HG02970 (cell line): ENCODE results near the gene RETREG2.
A peak's percentile ranks its signal among the peaks of the same experiment; 100 is the strongest.

Experiments
- ATAC-seq: cut with Tn5 transposase; IDR thresholded peaks from one replicate; pipeline ENCODE4 v1.9.1; 2021; ENCODE audit warnings: mild to moderate bottlenecking, moderate library complexity, moderate number of reproducible peaks; ENCODE audit not compliant: unreplicated experiment, low FRiP score

Gene RETREG2, protein sequence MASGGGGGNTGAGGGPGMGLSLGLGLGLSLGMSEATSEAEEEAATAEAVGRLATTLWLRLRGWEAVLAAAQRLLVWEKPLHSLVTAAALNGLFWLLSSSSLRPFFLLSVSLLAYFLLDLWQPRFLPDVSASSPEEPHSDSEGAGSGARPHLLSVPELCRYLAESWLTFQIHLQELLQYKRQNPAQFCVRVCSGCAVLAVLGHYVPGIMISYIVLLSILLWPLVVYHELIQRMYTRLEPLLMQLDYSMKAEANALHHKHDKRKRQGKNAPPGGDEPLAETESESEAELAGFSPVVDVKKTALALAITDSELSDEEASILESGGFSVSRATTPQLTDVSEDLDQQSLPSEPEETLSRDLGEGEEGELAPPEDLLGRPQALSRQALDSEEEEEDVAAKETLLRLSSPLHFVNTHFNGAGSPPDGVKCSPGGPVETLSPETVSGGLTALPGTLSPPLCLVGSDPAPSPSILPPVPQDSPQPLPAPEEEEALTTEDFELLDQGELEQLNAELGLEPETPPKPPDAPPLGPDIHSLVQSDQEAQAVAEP

DNA sequence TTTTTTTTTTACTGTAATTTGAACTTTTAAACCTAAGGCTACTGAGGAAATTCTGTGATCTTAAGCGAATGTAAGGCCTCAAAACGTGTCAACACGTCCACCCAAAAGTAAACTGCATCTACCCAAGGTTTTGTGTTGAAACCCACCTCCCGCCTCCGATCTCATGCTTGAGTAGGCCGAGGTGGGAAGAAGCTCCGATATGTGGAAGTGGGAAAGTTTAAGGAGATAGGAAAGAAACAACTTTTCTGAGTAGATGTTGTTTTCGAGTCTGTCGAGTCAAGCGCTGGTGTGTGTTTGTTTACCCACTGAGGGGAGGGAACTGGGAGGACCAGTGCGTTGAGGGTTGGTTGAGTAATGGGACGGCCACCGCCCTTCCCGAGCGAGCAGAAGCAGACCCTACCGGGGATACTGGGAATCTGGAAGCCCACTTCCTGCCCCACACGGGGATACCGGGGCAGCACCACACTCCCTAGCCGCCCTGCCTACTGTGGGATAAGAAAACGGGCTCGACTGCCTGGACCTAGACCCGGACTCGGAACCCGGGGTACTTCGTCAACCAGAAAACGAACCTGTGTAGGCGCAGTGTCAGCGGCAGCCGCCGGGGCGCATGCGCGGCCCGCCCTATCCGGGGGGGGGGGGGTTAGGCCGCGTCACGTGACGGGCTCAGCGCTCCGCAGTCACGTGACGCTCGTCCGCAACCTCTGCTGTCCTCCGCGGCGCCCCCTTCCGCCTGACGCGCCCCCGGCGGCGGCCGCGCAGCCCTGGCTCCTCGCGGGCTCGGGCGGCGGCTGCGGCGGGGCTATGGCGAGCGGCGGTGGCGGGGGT lies at the start of gene RETREG2:
Gene RETREG2 (plus strand): TSS at position 724 of the 825 bp plus-strand sequence. CDS start 78 bp downstream, at position 802.
- ATAC-seq = peak; percentile 47

DNA sequence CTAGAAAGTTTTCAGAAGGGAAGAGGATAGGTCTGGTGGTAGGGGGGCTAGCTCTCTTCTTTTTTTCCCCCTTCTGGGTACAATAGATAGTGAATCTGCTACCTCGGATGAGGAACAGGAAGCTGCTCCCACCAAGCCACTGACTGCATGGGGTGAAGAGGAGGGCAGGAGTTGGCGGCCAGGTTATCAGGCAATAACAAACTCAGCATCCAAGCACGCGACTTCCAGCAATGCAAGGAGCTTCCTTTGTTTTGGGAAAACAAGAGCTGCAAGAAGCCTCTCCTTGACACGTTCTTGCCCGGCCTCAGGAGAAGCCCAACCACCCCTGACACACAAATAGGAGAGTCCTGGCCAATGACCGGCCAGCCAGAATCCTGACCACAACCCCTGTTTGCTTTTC lies 49.7 kb upstream of the RETREG2 start:
- ATAC-seq = no peak

DNA sequence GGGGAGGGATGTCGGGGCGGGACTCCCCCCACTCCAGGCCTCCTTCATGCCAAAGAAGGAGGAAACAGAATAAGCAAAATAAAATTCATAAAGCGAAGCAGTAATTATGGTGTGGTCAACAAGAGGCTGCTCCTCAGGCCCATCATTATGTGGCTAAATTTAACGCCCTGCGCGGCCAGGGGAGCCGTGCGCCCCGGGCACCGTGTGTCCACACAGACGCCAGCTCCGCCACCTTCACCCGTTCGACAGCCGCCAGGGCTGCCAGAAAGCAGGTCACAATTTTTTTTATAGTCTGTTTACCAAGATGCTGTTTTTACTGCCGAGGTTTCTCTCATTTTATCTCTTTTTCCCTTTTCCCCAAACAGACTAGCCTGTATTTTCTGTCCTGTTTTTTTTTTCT lies 48.5 kb upstream of the RETREG2 start:
- ATAC-seq = no peak

DNA sequence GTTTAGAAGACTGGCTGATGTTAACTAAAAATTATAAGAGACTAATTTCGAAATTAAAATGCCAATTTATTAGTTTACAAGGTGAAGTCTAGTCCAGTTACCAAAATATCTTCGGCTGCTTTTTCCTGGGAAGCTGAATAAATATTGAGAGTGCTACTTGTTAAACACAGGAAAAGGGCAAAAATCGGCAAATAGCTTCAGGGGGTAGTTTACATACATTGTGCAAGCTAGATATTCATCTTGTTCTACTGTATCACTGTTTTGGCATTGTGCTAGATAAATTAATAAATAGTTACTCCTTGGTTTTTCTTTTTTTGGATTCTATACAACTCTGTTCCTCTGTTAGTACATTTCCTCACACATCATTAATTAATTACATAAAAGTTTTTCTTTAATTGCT lies 46.7 kb upstream of the RETREG2 start:
- ATAC-seq = no peak

DNA sequence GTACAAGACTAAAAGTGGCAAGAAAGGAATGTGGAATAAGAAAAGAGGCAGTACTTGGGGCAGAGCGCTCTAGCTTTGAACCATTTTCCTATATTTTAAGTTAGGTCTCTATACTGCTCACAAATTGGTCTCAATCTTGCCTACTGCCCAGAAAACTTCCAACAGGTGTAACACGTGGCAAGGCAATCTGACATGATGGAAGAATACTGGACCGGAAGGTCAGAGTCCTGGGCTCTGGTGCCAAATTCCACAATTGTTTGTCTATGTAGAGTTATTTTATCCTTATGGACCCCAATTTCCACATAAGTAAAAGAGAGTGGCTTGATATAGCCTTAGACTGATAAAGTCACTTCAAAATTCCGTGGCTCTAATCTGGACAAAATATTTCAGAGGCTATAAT lies 46.3 kb upstream of the RETREG2 start:
- ATAC-seq = no peak

DNA sequence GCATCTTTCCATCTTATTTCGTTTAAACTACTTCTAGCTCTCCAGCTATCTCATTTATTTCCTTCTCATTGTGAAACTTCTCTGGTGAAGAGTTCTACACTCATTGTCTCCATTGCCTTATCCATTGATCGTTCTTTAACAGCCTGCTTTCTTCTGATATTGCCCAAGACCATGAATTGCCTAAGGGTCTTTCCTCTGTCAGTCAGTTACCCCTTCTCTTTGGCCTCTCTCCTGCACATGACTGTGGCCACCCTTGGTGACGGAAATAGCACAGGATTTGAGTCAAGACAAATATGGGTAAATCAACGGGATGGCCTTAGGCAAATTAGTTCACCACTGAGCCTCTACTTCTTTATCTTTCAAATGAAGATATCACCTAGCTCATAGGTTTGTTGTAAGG lies 44.1 kb upstream of the RETREG2 start:
- no peak for ATAC-seq

DNA sequence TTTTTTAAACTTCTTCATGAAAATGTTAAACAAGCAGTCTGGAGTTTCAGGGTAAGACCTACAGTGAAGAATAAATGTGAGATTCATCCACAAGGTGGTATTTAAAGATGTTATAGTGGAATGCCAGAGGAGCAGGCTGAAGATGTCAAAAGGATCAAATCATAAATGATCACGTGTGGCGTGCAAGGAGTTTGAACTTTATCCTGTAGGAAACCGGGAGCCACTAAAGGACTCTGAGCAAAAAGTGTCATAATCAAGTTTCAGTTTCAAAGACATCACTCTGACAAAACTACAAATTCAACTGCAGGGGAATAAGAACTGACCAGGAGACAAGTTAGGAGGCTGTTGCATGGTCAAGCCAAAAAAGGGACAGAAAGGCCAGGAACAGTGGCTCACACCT lies 37.4 kb upstream of the RETREG2 start:
- no peak for ATAC-seq

DNA sequence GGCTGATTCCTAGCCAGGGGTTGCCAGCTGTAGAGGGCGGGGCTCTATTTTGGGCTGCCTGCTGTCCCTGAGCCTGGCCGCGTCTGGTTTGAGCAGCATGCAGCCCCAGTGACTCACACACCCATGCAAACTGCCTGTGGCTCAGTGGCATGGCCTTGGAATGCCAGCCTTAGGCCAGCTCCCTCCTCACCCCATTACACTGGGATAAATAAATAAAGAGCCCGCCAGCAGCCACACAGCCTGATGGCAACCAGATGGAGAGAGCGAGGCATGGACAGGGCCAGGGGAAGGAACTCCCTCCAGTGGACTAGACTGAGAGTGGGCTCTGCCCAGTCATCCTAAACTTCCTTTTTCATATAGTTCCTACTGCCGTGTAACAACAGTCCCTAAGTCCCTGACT lies 35.7 kb upstream of the RETREG2 start:
- no peak for ATAC-seq

DNA sequence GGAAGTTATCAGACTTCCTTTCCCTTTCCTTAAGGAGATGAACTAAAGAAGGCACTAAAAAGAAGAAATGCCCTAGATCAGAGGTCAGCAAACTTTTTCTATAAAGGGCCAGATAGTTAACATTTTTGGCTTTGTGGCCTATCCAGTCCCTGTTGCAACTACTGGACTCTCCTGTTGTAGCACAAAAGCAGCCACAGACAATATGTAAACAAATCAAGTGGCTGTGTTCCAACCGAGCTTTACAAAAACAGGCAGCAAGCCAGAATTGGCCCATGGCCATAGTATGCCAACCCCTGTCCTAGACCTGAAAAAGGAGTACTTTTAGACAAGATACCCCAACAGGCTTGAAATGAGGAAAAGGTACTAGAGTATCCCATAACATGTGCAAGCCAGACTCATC lies 28.4 kb upstream of the RETREG2 start:
- ATAC-seq = no peak

DNA sequence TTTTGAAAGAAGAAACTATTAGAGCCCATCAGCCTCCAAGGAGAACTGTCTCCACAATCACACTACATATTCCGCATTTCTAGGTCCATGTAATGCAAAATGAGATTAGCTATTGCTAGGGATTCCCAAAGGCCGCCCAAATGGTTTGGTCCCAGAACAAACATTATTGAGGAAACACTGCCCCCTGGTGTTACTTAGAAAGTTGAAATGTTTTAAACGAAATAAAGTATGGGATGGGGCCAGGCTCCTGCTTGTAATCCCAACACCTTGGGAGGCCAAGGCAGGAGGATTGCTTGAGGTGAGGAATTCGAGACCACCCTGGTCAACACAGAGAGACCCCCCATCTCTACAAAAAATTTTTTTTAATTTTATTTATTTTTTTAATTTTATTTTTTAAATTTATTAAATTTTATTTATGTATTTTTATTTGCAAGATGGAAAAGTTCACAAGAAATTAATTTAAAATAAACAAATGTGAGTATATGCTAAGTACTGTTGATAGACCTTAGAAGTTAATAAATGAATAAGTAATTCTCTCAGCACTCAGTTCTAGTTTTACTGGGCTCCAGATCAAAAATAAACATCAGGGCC lies 22.9 kb upstream of the RETREG2 start:
- ATAC-seq = no peak

DNA sequence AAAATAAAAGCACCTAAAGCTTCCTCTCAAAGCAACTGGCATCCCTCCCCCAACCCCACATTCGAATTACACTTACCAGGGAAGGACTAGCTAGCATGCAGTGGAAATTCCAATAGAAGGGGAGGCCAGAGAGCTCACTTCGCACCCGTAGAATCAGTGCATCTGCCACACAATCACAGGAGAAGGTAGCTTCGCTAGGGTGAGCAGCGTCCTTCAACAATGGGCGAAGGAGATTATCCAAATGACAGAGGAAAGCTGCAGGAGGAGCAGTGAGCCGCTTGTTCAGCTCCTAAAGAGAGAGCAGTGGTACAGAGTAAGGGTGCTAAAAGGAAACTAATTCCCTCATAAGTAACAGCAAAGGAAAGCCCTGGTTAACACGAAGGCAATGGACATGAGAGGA lies 20.7 kb upstream of the RETREG2 start:
- no peak for ATAC-seq

DNA sequence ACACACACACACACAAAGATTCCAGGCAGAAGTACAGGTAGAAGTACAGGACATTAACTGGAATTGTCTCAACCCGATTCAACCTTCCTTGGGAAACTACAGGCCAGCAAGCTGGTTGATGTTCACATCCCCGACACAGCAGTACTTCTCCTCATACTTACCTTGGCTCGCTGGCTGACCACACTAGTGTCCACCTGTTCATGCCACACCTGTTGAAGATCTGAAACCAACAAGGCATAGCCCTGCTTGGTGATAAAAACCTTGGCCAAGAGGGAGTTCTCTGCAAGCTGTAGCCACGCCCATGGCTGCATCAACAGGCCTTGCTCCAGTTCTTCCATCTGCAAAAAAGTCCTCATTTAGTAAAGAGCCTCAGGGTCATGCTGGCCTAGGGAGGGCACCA lies 20.1 kb upstream of the RETREG2 start:
- no peak for ATAC-seq

DNA sequence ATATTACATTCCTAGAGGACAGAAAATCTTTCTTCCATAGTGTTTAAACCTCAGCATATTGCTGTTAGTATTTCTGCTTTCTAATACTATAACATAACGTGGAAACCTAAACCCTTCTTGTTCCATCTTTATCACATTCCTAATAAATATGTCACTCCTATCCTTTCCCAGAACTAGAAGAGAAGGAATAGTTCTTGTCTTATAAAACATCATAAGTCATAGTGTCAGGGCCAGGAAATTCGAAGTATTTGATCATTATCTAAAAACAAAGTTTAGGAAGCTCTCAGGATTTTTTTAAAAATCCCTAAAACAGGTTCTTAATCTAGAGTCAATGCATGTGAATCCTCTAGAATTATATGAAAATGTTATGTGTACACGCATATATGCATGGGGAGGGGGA lies 19.5 kb upstream of the RETREG2 start:
- ATAC-seq = no peak

DNA sequence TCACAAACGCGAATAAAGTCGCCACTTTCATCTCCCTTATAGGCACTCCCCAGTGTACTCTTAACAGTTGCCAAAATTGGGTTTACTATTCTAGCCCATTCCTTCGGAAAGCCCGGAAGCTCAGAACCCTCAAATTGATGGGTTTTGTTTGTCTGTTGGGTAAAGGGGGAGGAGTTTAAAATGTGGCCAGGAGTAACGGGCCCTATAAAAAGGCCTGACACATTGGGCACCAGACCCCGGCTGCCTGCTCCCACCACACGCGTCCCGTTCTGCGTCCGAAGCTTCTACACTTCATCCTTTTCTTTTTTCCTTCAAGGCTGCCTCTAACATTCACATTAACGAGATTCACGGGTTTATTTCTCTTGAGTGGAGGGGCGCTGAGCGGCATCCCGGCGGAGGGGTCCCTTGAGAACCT lies 18.3 kb upstream of the RETREG2 start:
- ATAC-seq = no peak

DNA sequence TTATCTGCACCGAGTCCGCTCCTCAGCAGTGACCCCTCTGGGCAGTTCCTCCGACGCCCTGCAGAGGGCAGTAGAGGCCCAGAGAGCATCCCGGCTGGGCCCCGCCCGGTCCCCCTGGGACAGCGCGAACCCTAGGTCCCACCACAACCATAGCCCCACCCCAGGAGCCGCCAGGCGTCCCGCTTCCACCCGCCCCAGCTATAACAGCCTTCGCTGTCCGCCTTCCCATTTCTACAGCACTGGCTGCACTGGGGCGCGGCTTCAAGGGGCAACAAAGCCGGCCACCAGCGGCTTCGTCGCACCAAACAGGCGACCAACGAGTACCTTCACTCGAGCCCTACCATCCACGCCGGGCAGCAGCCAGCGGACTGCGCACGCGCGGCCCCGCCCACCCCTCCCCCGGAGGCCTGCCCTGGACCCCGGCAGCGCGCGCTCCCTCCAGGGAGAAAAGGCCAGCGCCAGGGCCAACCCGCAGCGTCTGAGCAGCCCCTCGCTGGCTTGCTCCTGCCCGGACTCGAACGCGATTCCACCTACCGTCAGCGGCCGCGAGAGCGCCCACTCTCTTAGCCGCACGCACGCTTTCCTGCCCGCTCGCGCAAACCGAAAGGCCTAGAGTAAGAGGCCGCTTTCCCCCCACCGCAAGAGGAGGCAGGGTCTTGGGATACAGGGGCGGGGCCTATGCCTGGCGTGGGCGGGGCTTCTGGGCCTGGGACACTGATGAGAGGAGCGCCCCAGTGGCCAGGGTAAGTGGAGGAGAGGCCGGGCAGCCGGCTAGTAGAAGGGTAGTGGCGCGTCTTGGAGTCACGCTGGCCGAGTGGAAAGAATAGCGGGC lies 17.7 kb upstream of the RETREG2 start, which contains the start of gene NHEJ1:
Gene NHEJ1 (minus strand): TSS at position 630 of the 832 bp plus-strand sequence. CDS start 2,453 bp downstream, outside the sequence.
- peak; percentile 90 for ATAC-seq

DNA sequence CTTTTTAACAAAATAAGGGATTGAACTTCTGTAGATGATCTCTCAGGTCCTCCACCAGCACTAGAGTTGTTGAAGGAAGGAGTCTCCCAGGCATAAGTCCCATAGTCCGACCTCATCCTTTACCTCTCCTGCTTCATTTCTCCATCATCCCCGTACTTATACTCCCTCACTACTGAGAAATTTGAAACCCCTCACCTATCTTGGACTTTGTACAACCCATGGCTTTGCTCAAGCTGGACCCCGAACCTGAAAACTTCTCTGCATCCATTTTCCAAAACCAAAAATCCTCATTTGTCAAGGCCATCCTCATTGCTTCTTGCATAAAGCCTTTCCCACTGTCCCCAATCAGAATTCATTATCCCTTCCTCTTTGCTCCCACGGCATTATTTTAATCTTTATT lies 17.0 kb upstream of the RETREG2 start:
- ATAC-seq = no peak

DNA sequence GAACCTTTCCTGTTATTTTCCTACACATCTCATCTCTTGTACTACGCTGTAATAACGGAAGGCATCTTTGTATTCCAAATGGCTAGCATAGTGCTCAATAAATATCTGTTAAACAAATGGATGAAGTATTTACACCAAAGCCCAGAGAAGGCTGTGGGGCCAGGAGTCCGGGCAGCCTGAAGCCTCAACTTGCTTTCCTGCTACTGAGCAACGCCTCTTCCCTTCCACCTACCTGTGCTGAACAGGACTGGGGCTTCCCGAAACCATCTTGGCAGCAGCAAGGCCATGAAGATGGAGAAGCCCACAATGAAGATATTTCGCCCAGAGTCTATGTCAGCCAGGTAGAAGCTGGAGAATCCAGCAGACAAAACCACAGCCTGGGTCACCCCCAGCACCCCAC lies 14.9 kb upstream of the RETREG2 start:
- ATAC-seq = no peak

DNA sequence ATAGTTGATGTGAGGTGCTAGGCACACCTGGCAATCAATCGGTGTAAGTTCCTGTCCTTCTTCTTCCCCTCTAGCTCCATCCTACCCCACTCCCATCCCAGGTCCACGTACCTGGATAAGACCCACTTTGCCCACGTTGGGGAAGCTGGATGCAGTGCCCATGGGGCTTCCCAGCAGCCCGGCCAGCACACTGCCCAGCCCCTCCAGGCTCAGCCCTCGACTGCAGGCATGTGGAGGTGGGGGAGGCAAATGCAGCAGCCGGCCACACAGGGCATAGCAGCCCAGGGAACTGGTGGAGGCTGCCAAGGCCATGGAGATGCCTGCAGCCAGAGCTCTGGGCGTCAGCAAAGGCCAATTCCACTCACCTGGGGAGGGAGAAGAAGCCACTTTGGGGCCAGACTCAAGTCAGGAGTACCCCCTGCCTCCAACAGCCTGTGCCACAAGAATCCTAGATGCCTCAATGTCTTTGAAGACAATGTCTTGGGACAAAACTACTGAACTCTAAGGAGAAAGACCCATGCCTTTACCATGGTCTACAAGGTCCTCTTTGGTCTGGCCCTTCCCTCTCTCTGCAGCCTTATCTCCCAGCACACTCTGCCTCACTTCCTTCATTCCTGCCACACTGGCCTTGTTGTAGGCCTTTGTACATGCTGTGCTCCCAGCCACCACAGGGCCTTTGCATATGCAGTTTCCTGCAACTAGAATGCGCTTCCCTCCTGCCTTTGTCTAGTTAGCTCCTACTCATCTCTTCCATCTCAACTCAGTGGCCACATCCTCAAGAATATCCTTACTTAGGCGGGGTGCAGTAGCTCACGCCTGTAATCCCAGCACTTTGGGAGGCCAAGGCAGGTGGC lies 12.8 kb upstream of the RETREG2 start:
- ATAC-seq = no peak

DNA sequence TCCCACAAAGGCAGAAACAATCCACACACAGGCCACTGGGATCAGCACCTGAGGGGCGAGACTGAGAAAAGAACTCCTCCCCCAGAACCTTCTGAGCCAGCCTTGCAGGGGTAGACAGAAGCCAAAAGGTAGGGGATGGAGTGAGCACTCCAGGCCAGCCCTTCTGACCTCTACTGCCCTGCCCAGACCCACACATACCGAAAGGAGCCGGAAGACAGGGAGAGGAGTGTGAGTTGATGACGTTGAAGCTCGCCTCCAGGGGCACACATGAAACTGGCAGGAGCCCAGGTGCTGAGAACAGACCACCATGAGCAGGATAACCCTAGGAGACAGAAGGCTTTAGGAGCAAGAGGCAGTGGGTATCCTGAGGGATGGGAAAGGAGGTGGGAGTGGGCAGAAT lies 10.1 kb upstream of the RETREG2 start:
- ATAC-seq = no peak
